GM12892 (cell line): Measurements from ENCODE around the gene SRCIN1.

Source experiments
- POLR2A ChIP-seq: IDR thresholded peaks from 2 replicates; pipeline ENCODE4 v1.6.1; 2011; ENCODE audit warnings: low read depth, low read length, control low read depth
- POLR2AphosphoS5 ChIP-seq: IDR thresholded peaks from 2 replicates; pipeline ENCODE4 v1.6.1; 2011; ENCODE audit warnings: low read depth, low read length, control low read depth
- TAF1 ChIP-seq: IDR thresholded peaks from 2 replicates; pipeline ENCODE4 v1.6.1; 2011; ENCODE audit warnings: low read depth, mild to moderate bottlenecking, control low read depth, low read length, borderline replicate concordance

GRCh38 chr17:38542286-38542685, 63.5 kb downstream of the SRCIN1 start:
- TF ChIP-seq POLR2A: no peak
- no peak for TF ChIP-seq POLR2AphosphoS5
- TF ChIP-seq TAF1: no peak
